Measurements from ENCODE around the gene SLC35F5.
"Not testable (repeated sequence)": the region's sequence is repeated elsewhere in the genome, so short reads cannot be mapped to it uniquely, and the experiment has no call there.

SLC35F5 gene, protein sequence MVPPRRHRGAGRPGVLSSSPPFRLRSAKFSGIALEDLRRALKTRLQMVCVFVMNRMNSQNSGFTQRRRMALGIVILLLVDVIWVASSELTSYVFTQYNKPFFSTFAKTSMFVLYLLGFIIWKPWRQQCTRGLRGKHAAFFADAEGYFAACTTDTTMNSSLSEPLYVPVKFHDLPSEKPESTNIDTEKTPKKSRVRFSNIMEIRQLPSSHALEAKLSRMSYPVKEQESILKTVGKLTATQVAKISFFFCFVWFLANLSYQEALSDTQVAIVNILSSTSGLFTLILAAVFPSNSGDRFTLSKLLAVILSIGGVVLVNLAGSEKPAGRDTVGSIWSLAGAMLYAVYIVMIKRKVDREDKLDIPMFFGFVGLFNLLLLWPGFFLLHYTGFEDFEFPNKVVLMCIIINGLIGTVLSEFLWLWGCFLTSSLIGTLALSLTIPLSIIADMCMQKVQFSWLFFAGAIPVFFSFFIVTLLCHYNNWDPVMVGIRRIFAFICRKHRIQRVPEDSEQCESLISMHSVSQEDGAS

DNA sequence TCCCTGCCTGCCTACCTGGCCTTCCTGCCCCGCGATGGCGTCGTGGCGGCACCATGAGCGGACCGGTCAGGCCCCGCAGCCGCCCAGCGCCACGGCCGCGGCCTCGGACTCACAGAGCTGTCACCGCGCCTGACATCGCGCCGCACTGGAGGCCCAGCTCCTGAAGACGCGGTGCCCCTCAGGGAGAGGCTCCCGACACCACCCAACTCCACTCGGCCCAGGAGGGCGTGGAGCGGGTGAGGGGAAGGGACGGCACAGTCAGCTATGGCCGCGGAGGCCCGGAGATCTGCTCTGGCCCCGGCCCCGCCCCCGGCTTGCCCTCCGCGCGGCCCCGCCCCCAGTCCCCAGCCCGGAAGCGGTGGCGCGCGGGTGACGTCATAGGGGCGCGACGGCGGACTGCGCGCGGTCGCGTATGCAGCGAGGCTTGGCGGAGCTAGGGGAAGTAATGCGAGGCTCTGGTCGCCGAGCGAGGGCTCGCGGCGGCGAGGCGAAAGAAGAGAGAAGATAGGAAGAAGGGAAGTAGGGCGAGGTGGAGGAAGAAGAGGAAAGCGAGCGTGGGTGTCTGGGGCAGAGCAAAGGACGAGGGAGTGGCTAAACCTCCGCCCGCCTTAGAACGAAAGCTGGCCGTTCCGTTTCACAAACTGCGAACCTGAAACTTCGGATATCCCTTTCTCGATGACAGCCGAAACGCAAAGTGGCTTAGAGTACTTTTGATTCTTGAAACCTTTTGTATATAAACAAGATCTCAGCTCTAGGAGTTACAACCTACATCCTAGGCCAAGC is at the start of gene SLC35F5:
Gene SLC35F5, minus strand, starts transcription at position 288 of the 783 bp plus-strand sequence. Its CDS starts 233 bp downstream, at position 55.
- peak; percentile 51 for DNase-seq

DNA sequence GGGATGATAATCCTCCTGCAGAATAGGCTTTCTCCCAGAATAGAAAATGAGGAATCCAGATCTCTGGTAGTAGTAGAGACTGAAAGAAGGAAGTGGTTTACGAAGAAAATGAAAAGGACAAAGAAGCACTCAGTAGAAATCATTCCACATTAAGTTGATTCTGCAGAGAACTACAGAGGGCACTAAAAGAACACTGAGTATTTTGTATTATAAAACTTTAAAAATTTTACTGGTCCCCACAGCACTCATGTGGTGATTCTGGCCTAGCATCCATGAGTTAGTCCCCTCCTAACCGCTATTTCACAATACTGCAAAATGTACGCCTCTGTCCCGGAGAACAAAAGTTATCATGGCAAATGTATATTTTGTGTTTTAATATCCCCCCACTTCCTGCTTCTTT is 42.9 kb upstream of the SLC35F5 start:
- DNase-seq: no peak

DNA sequence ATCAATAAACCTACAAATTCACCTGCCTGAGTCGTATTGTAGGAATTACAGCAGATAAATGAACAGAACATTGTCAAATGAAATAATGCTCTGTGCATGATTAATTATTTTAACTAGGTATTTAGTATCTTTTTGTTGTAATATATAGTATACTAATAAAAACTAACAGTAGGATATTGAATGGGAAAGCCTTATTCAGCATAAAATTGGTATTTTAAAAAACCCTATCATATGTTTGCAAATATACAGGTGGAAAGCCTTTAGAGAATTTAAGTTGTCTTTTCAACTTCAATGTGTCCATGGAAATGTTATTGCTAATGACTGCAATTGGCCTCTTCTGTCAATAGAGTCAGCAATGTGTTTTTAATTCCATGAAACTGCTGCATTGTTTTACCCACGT is 40.8 kb upstream of the SLC35F5 start:
- DNase-seq: no peak

DNA sequence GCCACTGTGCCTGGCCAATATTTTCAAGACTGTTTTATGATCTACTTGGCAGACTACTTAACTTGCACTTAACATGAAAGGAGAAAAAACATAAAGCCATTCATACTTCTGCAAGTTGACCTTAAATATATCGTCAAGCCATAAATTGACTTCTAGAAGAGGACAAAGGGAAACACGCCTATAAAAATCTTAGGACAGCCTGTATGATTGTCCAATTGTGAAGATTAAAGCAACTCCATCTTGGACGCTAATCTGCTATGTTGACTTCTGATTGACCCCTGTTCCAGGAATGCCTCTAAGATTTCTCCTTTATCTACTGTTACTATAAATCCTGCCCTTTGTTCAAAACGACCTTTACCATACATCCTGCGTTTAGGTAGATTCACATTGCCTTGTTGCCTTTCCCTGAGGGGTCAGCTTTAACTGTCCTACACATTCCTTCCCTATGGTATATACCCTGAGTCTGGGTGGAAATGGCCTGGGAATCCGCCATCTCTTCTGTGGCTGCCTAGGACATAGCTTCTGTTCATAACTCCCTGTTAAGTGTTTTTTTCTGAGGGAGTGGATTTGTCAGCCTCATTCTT is 40.2 kb upstream of the SLC35F5 start:
- DNase-seq: no peak

DNA sequence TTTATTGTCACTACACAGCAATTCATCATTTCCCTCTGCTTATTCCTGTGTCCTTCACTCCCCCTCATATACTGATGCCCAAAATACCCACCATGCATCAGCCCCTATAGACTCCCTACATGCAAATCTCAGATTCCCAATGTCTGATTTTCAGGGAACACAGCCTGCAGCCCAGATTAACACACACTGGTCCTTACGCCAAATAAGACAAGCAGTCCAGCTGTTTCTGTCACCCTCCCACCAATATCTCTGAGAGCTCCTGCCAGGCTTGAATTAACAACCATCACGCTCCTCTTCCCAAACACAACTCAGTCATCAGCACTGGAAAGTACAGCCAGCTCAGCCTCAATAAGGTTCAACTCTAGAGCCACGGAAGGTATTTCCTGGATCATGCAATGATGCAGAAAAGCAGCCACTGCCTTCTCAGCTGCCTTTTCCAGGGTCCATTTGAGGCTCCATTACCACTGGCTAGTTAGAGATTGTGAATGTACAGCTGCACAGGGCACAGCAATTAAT is 39.0 kb upstream of the SLC35F5 start:
- no peak for DNase-seq

DNA sequence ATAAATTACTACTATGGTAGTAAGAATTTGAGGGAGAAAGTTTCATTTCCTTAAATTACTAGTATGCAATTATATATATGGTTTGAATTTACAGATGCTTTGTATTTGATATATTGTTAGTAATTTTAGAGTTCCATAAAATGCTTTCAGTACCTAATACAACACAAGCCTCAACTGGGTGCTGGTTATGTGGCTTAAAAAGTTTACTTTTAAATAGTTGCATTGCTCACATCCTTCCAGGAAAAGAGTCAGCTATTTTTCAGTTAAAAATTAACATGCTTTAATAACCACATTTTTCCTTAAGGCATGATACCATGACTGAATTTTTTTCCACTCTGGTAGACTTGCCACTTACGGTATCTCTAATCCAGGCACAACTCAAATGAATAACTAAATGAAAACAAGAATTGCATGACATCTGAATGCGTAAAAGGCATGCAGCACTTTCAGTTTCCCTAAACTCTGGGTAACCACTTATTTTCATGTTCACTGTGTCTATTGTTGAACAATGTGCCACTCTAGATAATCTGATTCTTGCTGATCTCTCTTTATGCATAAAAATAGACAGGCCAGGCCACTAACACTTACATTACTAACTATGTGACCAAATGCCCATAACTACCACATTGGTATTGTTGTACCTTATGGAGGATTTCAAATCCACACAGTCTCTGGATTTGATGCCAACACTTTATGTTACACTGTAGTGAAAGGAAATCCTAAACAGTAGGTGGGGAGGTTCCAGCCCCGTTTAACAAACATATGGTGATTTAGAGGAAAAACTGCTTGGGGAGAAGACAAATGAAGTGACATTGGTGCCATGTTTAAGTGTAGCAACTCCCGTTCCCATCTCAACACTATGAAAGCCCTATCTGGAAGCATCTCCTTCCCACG is 35.5 kb upstream of the SLC35F5 start:
- no peak for DNase-seq

DNA sequence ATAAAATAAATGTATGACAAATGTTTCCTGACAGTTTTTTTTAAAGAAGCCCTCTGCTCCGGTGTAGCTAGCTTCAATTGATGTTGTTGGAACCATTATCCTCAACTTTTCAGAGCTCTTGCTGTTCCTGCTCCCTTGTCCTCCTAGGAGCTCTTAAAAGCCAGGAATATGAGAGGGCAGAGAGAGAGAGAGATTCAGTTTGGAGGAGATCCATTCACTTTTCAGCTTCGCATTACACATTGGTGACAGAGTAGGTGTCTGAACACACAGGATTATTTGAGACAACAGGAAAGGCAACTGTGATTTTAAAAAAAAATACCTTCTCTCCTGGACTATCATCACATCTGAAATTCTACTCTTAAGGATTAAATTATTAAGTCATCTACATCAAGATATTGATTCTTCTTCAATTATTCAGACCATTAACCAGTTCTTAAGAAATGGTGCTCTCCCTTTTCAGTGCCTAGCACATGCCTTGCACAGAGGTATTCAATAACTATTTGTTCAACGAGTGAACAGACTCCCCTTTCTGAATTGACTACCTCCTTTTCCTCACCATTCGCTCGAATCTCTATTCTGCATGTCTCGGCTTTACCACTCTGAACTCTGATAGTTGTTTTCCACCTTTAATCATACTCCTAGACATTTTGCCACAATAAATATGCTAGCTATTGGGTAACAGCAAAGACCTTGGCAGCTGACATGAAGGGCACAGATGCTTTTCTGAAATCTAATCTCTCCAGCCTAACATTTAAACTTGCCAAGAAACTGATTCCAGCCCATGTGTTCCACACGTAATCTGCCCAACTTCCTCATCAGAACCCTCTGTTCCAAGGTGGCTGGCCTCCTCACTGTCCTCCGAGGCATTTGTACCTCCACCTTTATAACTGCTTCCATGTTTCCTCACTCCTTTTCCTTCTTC is 28.6 kb upstream of the SLC35F5 start:
- no peak for DNase-seq

DNA sequence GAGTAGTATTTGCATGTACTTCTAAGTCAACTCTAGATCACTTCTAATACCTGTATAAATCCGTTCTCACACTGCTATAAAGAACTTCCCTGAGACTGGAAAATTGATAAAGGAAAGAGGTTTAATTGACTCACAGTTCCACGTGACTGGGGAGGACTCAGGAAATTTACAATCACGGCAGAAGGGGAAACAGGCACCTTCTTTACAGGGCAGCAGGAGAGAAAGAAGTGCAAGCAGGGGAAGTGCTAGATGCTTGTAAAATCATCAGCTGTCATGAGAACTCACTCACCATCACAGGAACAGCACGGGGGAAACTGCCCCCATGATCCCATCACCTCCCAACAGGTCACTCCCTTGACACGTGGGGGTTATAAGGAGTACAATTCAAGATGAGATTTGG is 24.0 kb upstream of the SLC35F5 start:
- DNase-seq: no peak

DNA sequence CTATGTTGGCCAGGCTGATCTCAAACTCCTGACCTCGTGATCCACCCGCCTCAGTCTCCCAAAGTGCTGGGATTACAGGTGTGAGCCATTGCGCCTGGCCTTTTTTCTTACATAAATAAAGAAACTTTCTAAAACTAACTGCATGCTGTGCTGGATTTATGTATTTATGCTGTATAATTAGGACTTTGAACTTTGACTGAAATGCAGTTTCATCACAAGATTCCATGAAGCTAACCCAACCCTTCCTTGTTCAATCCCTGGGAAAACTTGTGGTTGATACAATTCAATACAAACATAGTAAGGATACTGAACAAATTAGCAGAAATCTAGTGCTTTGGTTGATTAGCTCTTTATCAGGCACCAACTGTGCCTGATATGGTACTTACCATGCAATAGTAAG is 20.9 kb upstream of the SLC35F5 start:
- DNase-seq: no peak

DNA sequence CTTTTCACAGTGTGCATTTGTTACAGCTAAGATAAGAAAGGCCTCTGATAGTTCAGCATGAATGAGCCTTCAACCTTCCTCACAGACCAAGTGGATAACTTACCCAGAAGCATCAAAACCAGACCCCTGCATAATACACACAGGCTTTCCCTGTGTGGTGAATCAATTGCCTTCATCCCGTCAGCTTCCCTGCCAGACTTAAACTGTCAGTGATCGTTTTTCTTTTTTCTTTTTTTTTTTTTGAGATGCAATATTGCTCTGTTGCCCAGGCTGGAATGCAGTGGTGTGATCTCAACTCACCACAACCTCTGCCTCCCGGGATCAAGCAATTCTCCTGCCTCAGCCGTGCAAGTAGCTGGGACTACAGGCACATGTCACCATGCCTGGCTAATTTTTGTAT is 20.5 kb upstream of the SLC35F5 start:
- no peak for DNase-seq

DNA sequence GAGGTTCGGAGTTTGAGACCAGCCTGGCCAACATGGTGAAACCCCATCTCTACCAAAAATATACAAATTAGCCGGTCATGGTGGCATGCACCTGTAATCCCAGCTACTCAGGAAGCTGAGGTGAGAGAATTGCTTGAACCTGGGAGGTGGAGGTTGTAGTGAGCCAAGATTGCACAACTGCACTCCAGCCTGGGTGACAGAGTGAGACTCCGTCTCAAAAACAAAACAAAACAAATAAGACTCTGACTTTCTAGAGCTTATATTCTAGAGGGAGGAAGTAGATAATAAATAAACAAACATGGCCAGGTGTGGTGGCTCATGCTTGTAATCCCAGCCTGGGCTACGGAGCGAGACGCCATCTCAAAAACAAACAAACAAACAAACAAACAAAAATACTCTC is 18.2 kb upstream of the SLC35F5 start:
- DNase-seq: not testable (repeated sequence)

DNA sequence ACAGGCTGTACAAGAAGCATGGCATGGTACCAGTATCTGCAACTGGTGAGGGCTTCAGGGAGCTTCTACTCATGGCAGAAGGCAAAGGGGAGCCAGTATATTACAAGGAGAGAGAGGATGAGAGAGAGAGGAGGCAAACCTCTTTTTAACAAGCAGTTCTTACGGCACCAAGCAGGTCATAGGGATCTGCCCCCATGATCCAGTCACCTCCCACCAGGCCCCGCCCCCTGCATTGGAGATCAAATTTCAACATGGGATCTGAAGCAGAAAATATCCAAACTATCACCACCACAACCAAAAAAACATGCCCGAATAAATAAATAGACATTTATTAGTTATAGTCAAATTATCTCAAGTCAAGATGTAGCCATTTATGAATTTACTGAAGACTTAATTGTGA is 14.5 kb upstream of the SLC35F5 start:
- no peak for DNase-seq

DNA sequence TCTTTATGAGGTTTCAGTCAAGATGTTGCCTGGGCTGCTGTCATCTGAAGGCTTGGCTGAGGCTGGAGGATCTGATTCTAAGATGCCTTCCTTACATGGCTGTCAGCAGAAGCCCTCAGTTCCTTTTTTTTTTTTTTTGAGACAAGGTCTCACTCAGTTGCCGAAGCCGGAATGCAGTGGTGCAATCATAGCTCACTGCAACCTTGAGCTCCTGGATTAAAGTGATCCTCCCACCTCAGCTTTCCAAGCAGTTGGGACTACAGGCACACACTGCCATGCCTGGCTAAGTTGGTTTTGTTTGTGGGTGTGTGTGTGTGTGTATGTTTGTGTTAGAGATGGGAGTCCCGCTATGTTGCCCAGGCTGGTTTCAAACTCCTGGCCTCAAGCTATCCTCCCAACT is 13.1 kb upstream of the SLC35F5 start:
- no peak for DNase-seq

DNA sequence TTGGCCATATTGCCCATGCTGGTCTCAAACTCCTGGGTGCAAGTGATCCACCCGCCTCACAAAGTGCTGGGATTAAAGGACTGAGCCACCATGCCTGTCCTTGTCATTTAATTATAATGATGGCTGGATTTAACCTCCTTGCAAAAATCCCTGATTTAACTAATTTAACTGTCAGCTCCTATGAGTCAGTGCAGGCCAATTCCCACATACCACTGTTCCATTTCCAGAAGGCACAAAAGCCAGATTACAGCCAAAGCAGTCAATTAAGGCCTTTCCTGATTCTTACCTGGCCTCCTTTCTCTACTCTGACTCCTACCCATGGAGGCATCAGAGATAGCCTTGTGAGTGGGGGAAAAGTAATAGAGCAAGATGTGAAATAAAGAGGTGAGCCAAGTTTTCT is 12.3 kb upstream of the SLC35F5 start:
- no peak for DNase-seq

DNA sequence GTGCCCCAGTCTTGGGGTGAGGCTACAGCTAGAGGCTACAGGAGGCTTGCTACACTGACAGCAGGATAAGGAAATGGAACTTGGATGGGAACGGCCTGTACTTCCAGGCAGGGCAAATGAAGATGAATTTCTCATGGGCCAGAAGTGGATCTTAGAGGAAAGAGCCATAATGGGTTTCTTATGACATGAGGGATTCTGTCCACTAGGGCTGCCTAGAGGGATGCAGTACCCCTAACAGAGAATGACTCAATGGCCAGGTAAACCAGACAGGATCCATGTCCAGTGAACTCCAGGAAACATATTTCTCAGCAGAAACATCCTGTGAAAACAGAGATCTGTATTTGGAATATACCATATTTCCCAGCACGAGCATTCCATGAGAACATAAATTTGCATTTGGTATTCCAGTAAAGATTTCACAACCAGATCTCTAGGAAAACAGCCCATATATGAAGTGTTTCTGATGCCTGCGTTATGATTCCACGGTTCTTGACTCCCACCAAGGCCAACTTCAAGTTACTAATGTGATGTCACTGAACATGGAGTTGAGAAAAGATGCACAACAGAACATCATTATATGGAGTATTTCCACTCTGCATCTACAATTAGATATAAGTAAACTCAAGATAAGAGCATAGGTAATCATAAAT is 11.5 kb upstream of the SLC35F5 start:
- DNase-seq: no peak

DNA sequence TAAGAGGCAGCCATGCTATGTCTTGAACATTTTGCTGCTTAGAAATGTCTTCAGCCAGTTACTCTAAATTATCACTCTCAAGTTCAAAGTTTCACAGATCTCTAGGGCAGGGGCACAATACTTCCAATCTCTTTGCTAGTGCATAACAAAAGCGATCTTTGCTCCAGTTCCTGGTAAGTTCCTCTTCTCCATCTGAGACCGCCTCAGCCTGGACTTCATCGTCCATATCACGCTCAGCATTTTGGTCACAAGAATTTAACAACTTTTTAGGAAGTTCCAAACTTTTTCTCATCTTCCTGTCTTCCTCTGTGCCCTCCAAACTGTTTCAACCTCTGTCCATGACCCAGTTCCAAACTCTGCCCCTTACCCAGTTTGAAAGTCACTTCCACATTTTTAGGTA is 8.8 kb upstream of the SLC35F5 start:
- DNase-seq: no peak

DNA sequence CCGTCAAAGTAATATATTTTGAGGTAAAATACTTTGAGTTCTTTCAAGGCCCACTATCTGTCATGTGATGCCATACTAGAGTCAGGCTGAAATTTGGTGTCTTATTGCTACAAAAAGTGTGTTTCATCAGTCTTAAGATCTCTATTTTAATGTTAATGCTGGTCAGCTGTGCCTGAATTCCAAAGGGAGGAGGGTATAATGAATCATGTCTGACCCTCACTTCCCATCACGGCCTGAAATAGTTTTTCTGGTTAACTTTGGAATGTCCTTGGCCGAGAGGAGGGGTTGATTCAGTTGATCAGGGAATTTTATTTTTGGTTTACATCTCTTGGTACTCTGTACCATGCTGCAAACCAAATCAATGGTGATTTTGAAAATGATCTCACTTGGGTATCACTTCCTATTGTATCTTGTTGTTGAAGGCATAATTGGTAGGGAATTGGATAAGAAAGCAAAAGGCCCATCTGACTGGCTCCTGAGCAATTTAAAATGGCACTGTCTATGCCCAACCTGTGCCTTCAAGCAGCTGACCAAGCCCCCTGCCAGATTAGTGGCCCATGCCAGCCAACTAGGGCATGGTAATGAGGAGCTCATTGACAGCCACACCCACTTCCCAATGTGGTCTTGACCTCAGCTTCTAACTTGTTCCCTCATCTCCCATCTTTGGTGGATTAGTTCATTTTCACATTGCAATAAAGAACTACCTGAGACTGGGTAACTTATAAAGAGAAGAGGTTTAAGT is 6.1 kb upstream of the SLC35F5 start:
- no peak for DNase-seq

DNA sequence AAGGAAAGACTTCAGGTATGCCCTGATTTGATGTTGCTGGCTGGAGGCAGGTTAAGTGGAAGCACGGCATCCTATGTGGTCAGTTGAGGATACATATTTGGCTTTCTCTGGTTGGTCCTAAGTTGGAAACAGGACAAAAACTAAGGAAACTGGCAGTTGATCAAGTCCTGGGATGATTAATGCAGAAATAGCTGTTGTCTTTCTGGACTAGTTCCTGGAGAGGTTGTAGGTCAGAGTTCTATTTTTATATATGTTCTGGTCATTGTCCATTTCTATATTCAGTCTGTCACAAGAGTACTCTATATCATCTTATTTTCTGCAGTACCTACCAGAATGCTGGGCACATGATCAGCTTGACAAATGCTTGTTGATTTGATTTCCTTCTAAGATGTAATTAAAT is 4.0 kb upstream of the SLC35F5 start:
- DNase-seq: no peak

DNA sequence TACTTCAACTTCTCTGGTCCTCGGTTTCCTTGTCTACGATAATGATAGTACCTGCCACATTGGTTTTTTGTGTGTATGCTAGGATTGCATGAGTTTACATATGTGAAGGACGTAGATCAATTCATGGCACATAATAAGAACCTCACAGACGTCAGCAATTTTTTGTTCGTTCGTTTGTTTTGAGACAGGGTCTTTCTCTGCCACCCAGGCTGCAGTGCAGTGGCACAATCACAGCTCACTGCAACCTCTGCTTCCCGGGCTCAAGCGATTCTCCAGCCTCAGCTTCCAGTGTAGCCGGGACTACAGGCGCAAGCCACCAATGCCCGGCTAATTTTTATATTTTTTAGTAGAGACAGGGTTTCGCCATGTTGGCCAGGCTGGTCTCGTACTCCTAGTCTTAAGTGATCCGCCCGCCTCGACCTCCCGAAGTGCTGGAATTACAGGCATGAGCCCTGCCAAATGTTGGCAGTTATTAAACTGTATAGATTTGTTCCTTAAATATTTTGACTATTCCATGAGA is 756 bp upstream of the SLC35F5 start:
- no peak for DNase-seq
